ENCODE data around the gene PSMA4.

PSMA4 gene

GRCh38 chr15:78538358-78538757 is 1.9 kb upstream of the PSMA4 start:
- TF ChIP-seq SIN3A (IDR thresholded peaks at IDR 0.05; ENCODE audit: borderline replicate concordance, insufficient read depth, low read length) (no peak), TAF1 (IDR thresholded peaks at IDR 0.05; ENCODE audit: borderline replicate concordance, insufficient read depth, low read length) (no peak), POLR2AphosphoS5 (IDR thresholded peaks at IDR 0.05; ENCODE audit: low read depth, low read length) (no peak), FOXP2 (optimal IDR thresholded peaks at IDR 0.05; ENCODE audit: borderline replicate concordance, extremely low read depth, extremely low read length, insufficient read depth) (no peak), REST (IDR thresholded peaks at IDR 0.05; ENCODE audit: insufficient read depth in 1 of 2, low read depth in 2 of 2, low read length in 2 of 2) (no peak)

GRCh38 chr15:78540871-78541743 is 863 bp downstream of the PSMA4 start:
- TF ChIP-seq TAF1 (IDR thresholded peaks at IDR 0.05; ENCODE audit: borderline replicate concordance, insufficient read depth, low read length) (no peak), REST (IDR thresholded peaks at IDR 0.05; ENCODE audit: insufficient read depth in 1 of 2, low read depth in 2 of 2, low read length in 2 of 2) (no peak), POLR2AphosphoS5 (IDR thresholded peaks at IDR 0.05; ENCODE audit: low read depth, low read length) (no peak), FOXP2 (optimal IDR thresholded peaks at IDR 0.05; ENCODE audit: borderline replicate concordance, extremely low read depth, extremely low read length, insufficient read depth) (no peak), SIN3A (IDR thresholded peaks at IDR 0.05; ENCODE audit: borderline replicate concordance, insufficient read depth, low read length) (no peak)

GRCh38 chr15:78541744-78542034 is 1.4 kb downstream of the PSMA4 start:
- TF ChIP-seq REST (IDR thresholded peaks at IDR 0.05; ENCODE audit: insufficient read depth in 1 of 2, low read depth in 2 of 2, low read length in 2 of 2), result no peak
- TF ChIP-seq TAF1 (IDR thresholded peaks at IDR 0.05; ENCODE audit: borderline replicate concordance, insufficient read depth, low read length), result no peak
- TF ChIP-seq SIN3A (IDR thresholded peaks at IDR 0.05; ENCODE audit: borderline replicate concordance, insufficient read depth, low read length), result no peak

- TF ChIP-seq TAF1 (IDR thresholded peaks at IDR 0.05; ENCODE audit: borderline replicate concordance, insufficient read depth, low read length) (no peak), REST (IDR thresholded peaks at IDR 0.05; ENCODE audit: insufficient read depth in 1 of 2, low read depth in 2 of 2, low read length in 2 of 2) (no peak), POLR2AphosphoS5 (IDR thresholded peaks at IDR 0.05; ENCODE audit: low read depth, low read length) (no peak), FOXP2 (optimal IDR thresholded peaks at IDR 0.05; ENCODE audit: borderline replicate concordance, extremely low read depth, extremely low read length, insufficient read depth) (no peak), SIN3A (IDR thresholded peaks at IDR 0.05; ENCODE audit: borderline replicate concordance, insufficient read depth, low read length) (no peak)
Measured at GRCh38 chr15:78542647-78543046, 2.4 kb downstream of the PSMA4 start.
